GM23338 (cell line): ENCODE data around the gene ABCB6. TPM values are rescaled to one million over a fixed set of nuclear protein-coding genes. Genes with fewer than 3 reads are reported as not detected.

Experiments used
- ATAC-seq: fragments of 200-7000 bp; cut with Tn5 transposase; 3 replicates; pipeline ENCODE4 v1.9.1; 2020
- DNase-seq: peaks from one replicate; pipeline ENCODE4 v3.0.0-alpha.2; 2015; ENCODE audit warnings: low spot score
- H2AFZ ChIP-seq: fragments of 200-600 bp; sonication (generic); 2 replicates; pipeline ENCODE4 v1.8.0; 2016; ENCODE audit warnings: antibody characterized with exemption, mild to moderate bottlenecking, moderate library complexity
- H3F3A ChIP-seq: fragments of 200-600 bp; sonication (generic); replicated peaks from 2 replicates; pipeline ENCODE4 v1.8.0; 2017; ENCODE audit warnings: antibody characterized with exemption, mixed run types, low read depth
- H3K27ac ChIP-seq: fragments of 200-600 bp; sonication (generic); 2 replicates; pipeline ENCODE4 v1.6.1; 2016; ENCODE audit warnings: low read depth
- H3K27me3 ChIP-seq: fragments of 200-600 bp; sonication (generic); 2 replicates; pipeline ENCODE4 v1.8.0; 2016; ENCODE audit warnings: mild to moderate bottlenecking, mixed run types, moderate library complexity; ENCODE audit not compliant: insufficient read depth
- H3K36me3 ChIP-seq: fragments of 200-600 bp; sonication (generic); 2 replicates; pipeline ENCODE4 v1.8.0; 2016; ENCODE audit warnings: mild to moderate bottlenecking; ENCODE audit not compliant: insufficient read depth
- H3K4me1 ChIP-seq: fragments of 200-600 bp; sonication (generic); 2 replicates; pipeline ENCODE4 v1.8.0; 2016; ENCODE audit warnings: mild to moderate bottlenecking, moderate library complexity; ENCODE audit not compliant: insufficient read depth
- H3K4me2 ChIP-seq: fragments of 200-600 bp; sonication (generic); 2 replicates; pipeline ENCODE4 v1.7.1; 2017; ENCODE audit warnings: mixed run types
- H3K4me3 ChIP-seq: fragments of 200-600 bp; sonication (generic); 2 replicates; pipeline ENCODE4 v1.6.1; 2016; ENCODE audit warnings: mixed run types
- H3K79me2 ChIP-seq: fragments of 200-600 bp; sonication (generic); replicated peaks from 2 replicates; pipeline ENCODE4 v1.8.0; 2017; ENCODE audit warnings: mild to moderate bottlenecking; ENCODE audit not compliant: insufficient read depth
- H3K9me2 ChIP-seq: fragments of 200-600 bp; sonication (generic); 2 replicates; pipeline ENCODE4 v1.8.0; 2017; ENCODE audit not compliant: insufficient read depth
- H4K20me1 ChIP-seq: fragments of 200-600 bp; sonication (generic); replicated peaks from 2 replicates; pipeline ENCODE4 v1.8.0; 2017; ENCODE audit warnings: mild to moderate bottlenecking; ENCODE audit not compliant: insufficient read depth
- H3K27ac Mint-ChIP-seq: 2 replicates; pipeline ENCODE4 v1.8.0; 2020; ENCODE audit warnings: inconsistent platforms, mild to moderate bottlenecking, moderate library complexity, mixed read lengths
- H3K27me3 Mint-ChIP-seq: 3 replicates; pipeline ENCODE4 v1.8.0; 2022; ENCODE audit warnings: low read depth, mild to moderate bottlenecking, moderate library complexity, mixed read lengths, inconsistent platforms; ENCODE audit not compliant: insufficient read depth, poor library complexity
- H3K36me3 Mint-ChIP-seq: 3 replicates; pipeline ENCODE4 v1.8.0; 2021; ENCODE audit warnings: low read depth, mild to moderate bottlenecking, inconsistent platforms, moderate library complexity, mixed read lengths
- H3K4me1 Mint-ChIP-seq: 3 replicates; pipeline ENCODE4 v1.8.0; 2020; ENCODE audit warnings: mild to moderate bottlenecking, inconsistent platforms, mixed read lengths
- H3K4me3 Mint-ChIP-seq: 3 replicates; pipeline ENCODE4 v1.8.0; 2021; ENCODE audit warnings: moderate library complexity, mild to moderate bottlenecking, inconsistent platforms, mixed read lengths
- H3K9me3 Mint-ChIP-seq: 3 replicates; pipeline ENCODE4 v1.8.0; 2020; ENCODE audit warnings: moderate library complexity, mild to moderate bottlenecking, inconsistent platforms, mixed read lengths
- CREB1 ChIP-seq: fragments of 250-450 bp; sonication (Bioruptor Pico); IDR thresholded peaks from 2 replicates; pipeline ENCODE4 v1.5.0; 2020; ENCODE audit warnings: low read depth, mild to moderate bottlenecking, moderate library complexity
- CTCF ChIP-seq, 2 experiments: fragments of 200-600 bp in 1 of 2; sonication (generic) in 1 of 2; conservative IDR thresholded peaks; 2 replicates each; pipeline versions ENCODE4 v1.5.1 to v1.6.1; 2016 to 2017; ENCODE audit warnings: antibody characterized with exemption in 2 of 2, low read depth in 2 of 2, mild to moderate bottlenecking in 2 of 2, moderate library complexity in 1 of 2
- ETS1 ChIP-seq: IDR thresholded peaks from 2 replicates; pipeline ENCODE4 v1.6.1; 2016; ENCODE audit warnings: antibody characterized with exemption
- EZH2 ChIP-seq: fragments of 200-600 bp; sonication (generic); IDR thresholded peaks from one replicate; pipeline ENCODE4 v1.8.0; 2017; ENCODE audit warnings: antibody characterized with exemption, mild to moderate bottlenecking, low read depth; ENCODE audit not compliant: unreplicated experiment
- EZH2phosphoT487 ChIP-seq: fragments of 200-600 bp; sonication (generic); IDR thresholded peaks from one replicate; pipeline ENCODE4 v1.8.1; 2018; ENCODE audit warnings: antibody characterized with exemption; ENCODE audit not compliant: unreplicated experiment
- JUNB ChIP-seq: IDR thresholded peaks from one replicate; pipeline ENCODE4 v1.6.1; 2016; ENCODE audit warnings: antibody characterized with exemption; ENCODE audit not compliant: unreplicated experiment
- NANOG ChIP-seq: IDR thresholded peaks from 2 replicates; pipeline ENCODE4 v1.6.1; 2016; ENCODE audit warnings: antibody characterized with exemption, borderline replicate concordance
- POLR2AphosphoS5 ChIP-seq: IDR thresholded peaks from 2 replicates; pipeline ENCODE4 v1.6.1; 2016; ENCODE audit warnings: antibody characterized with exemption, low read depth
- REST ChIP-seq: IDR thresholded peaks from one replicate; pipeline ENCODE4 v1.6.1; 2018; ENCODE audit warnings: antibody characterized with exemption; ENCODE audit not compliant: unreplicated experiment
- STAT1 ChIP-seq: IDR thresholded peaks from one replicate; pipeline ENCODE4 v1.6.1; 2016; ENCODE audit warnings: antibody characterized with exemption; ENCODE audit not compliant: unreplicated experiment
- ZNF114 ChIP-seq: fragments of 250-450 bp; sonication (Bioruptor Pico); IDR thresholded peaks from 2 replicates; pipeline ENCODE4 v1.5.0; 2020; ENCODE audit warnings: mild to moderate bottlenecking, moderate library complexity
- ZNF331 ChIP-seq: fragments of 250-450 bp; sonication (Bioruptor Pico); IDR thresholded peaks from 2 replicates; pipeline ENCODE4 v1.5.0; 2020; ENCODE audit warnings: low read depth, mild to moderate bottlenecking, moderate library complexity
- polyA plus RNA-seq: library from polyadenylated mRNA; unstranded; fragments of >200 nt; fragmentation: Nextera tagmentation; extraction: Ambion mirVana; gene quantifications from 2 replicates; pipeline ENCODE4 v1.2.1, GENCODE V29; 2016
- total RNA-seq: library from RNA; depleted of rRNA; stranded (reverse); fragments of >200 nt; shearing (Covaris generic); gene quantifications from 2 replicates; pipeline ENCODE4 v1.2.3, GENCODE V29; 2014
- TF ChIP-seq, protein P1 (sequence below): fragments of 250-450 bp; sonication (Bioruptor Pico); IDR thresholded peaks from 2 replicates; pipeline ENCODE4 v1.5.0; 2020; ENCODE audit warnings: mild to moderate bottlenecking, moderate library complexity

ABCB6 gene
- total and polyA plus RNA-seq, 2 experiments from 2014 or later, result 26.2 to 35.1 TPM

GRCh38 chr2:219223831-219224610 is 5.3 kb upstream of the ABCB6 start:
- H3K27ac ChIP-seq, result no peak overlapping the region
- H3K27me3 ChIP-seq, result no peaks in the 10 kb centered on the region
- TF ChIP-seq ETS1 (no peak), ZNF331 (CRISPR knock-in tag) (no peak), CREB1 (CRISPR knock-in tag) (no peak), EZH2 (no peak), NANOG (no peak), REST (no peak), JUNB (no peak), STAT1 (no peak), EZH2phosphoT487 (no peak), ZNF114 (CRISPR knock-in tag) (no peak), CTCF (conservative IDR thresholded peaks at IDR 0.05; ENCODE audit: low read depth in 2 of 2) (no peak), POLR2AphosphoS5 (no peak)
- TF ChIP-seq, protein P1, sequence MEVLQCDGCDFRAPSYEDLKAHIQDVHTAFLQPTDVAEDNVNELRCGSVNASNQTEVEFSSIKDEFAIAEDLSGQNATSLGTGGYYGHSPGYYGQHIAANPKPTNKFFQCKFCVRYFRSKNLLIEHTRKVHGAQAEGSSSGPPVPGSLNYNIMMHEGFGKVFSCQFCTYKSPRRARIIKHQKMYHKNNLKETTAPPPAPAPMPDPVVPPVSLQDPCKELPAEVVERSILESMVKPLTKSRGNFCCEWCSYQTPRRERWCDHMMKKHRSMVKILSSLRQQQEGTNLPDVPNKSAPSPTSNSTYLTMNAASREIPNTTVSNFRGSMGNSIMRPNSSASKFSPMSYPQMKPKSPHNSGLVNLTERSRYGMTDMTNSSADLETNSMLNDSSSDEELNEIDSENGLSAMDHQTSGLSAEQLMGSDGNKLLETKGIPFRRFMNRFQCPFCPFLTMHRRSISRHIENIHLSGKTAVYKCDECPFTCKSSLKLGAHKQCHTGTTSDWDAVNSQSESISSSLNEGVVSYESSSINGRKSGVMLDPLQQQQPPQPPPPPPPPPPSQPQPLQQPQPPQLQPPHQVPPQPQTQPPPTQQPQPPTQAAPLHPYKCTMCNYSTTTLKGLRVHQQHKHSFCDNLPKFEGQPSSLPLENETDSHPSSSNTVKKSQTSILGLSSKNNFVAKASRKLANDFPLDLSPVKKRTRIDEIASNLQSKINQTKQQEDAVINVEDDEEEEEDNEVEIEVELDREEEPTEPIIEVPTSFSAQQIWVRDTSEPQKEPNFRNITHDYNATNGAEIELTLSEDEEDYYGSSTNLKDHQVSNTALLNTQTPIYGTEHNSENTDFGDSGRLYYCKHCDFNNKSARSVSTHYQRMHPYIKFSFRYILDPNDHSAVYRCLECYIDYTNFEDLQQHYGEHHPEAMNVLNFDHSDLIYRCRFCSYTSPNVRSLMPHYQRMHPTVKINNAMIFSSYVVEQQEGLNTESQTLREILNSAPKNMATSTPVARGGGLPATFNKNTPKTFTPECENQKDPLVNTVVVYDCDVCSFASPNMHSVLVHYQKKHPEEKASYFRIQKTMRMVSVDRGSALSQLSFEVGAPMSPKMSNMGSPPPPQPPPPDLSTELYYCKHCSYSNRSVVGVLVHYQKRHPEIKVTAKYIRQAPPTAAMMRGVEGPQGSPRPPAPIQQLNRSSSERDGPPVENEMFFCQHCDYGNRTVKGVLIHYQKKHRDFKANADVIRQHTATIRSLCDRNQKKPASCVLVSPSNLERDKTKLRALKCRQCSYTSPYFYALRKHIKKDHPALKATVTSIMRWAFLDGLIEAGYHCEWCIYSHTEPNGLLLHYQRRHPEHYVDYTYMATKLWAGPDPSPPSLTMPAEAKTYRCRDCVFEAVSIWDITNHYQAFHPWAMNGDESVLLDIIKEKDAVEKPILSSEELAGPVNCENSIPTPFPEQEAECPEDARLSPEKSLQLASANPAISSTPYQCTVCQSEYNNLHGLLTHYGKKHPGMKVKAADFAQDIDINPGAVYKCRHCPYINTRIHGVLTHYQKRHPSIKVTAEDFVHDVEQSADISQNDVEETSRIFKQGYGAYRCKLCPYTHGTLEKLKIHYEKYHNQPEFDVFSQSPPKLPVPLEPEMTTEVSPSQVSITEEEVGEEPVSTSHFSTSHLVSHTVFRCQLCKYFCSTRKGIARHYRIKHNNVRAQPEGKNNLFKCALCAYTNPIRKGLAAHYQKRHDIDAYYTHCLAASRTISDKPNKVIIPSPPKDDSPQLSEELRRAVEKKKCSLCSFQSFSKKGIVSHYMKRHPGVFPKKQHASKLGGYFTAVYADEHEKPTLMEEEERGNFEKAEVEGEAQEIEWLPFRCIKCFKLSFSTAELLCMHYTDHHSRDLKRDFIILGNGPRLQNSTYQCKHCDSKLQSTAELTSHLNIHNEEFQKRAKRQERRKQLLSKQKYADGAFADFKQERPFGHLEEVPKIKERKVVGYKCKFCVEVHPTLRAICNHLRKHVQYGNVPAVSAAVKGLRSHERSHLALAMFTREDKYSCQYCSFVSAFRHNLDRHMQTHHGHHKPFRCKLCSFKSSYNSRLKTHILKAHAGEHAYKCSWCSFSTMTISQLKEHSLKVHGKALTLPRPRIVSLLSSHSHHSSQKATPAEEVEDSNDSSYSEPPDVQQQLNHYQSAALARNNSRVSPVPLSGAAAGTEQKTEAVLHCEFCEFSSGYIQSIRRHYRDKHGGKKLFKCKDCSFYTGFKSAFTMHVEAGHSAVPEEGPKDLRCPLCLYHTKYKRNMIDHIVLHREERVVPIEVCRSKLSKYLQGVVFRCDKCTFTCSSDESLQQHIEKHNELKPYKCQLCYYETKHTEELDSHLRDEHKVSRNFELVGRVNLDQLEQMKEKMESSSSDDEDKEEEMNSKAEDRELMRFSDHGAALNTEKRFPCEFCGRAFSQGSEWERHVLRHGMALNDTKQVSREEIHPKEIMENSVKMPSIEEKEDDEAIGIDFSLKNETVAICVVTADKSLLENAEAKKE, result no peak
- peaks cover 5% of the 10 kb centered on the region; the same call in 1 of the 2 replicates for H3K36me3 ChIP-seq
- no peak for DNase-seq
- H3K4me3 ChIP-seq, result no peak overlapping the region
- H3K9me2 ChIP-seq, result no peaks in the 10 kb centered on the region
- Mint-ChIP-seq H3K27ac (no peak overlapping the region), H3K4me3 (no peak overlapping the region), H3K36me3 (peaks cover 42% of the 10 kb centered on the region), H3K27me3 (peaks cover 9% of the 10 kb centered on the region), H3K4me1 (peaks cover 13% of the 10 kb centered on the region), H3K9me3 (no peaks in the 10 kb centered on the region)
- H3K4me1 ChIP-seq, result peaks cover 11% of the 10 kb centered on the region; the same call in 1 of the 2 replicates
- no peaks in the 10 kb centered on the region; the same call in 1 of the 2 replicates for H4K20me1 ChIP-seq
- ATAC-seq, result no peak
- no peak overlapping the region for H3K4me2 ChIP-seq
- H2AFZ ChIP-seq, result no peak overlapping the region
- peaks cover 9% of the 10 kb centered on the region; the same call in 1 of the 2 replicates for H3F3A ChIP-seq
- H3K79me2 ChIP-seq, result peaks cover 4% of the 10 kb centered on the region; the same call in 1 of the 2 replicates
